Measurements from ENCODE around the gene ADPRHL1.

GRCh38 chr13:113448885-113449692, 4.2 kb downstream of the ADPRHL1 start:
- no peak for TF ChIP-seq EZH2 (IDR thresholded peaks at IDR 0.05; ENCODE audit: borderline replicate concordance, low read depth, low read length, poor library complexity, severe bottlenecking)
- TF ChIP-seq CTCF (conservative IDR thresholded peaks at IDR 0.05; ENCODE audit: low read depth, low read length): no peak
